Liver (tissue), 9 donors: Measurements from ENCODE around the gene EHD1. TPM values are rescaled to one million over a fixed set of nuclear protein-coding genes. Genes with fewer than 3 reads are reported as not detected.

Source experiments
- DNase-seq: peaks from one replicate; pipeline ENCODE4 v3.0.0-alpha.2; 2017; ENCODE audit warnings: low spot score
- H3K27ac ChIP-seq, 2 donors: one replicate each; pipeline ENCODE4 v1.7.0; 2013; ENCODE audit warnings: inconsistent platforms in 2 of 2, low read length in 2 of 2, control low read depth in 1 of 2, low read depth in 1 of 2, mild to moderate bottlenecking in 1 of 2
- H3K27me3 ChIP-seq, 4 donors: one replicate each; pipeline versions ENCODE4 v1.6.1 to v1.7.0; 2013; ENCODE audit warnings: low read length in 3 of 4, inconsistent platforms in 1 of 4, mild to moderate bottlenecking in 1 of 4, moderate library complexity in 1 of 4; ENCODE audit not compliant: control insufficient read depth in 4 of 4, insufficient read depth in 4 of 4
- H3K36me3 ChIP-seq, 4 donors: one replicate each; pipeline versions ENCODE4 v1.6.1 to v1.7.0; 2013; ENCODE audit warnings: low read length in 3 of 4, mild to moderate bottlenecking in 3 of 4, low read depth in 1 of 4, moderate library complexity in 1 of 4; ENCODE audit not compliant: control insufficient read depth in 4 of 4, insufficient read depth in 3 of 4
- H3K4me1 ChIP-seq, 4 donors: one replicate each; pipeline versions ENCODE4 v1.6.1 to v1.7.0; 2013; ENCODE audit warnings: low read length in 3 of 4, mild to moderate bottlenecking in 3 of 4, moderate library complexity in 1 of 4; ENCODE audit not compliant: control insufficient read depth in 4 of 4, insufficient read depth in 4 of 4
- H3K4me3 ChIP-seq, 3 donors: one replicate each; pipeline versions ENCODE4 v1.6.1 to v1.7.0; 2013; ENCODE audit warnings: low read length in 3 of 3, control low read depth in 1 of 3, low read depth in 1 of 3, mild to moderate bottlenecking in 1 of 3
- H3K9ac ChIP-seq, 2 donors: one replicate each; pipeline ENCODE4 v1.7.0; 2013; ENCODE audit warnings: low read length in 2 of 2, mild to moderate bottlenecking in 2 of 2, moderate library complexity in 2 of 2, control low read depth in 1 of 2, low read depth in 1 of 2
- H3K9me3 ChIP-seq, 4 donors: one replicate each; pipeline versions ENCODE4 v1.6.1 to v1.7.0; 2013; ENCODE audit warnings: low read length in 3 of 4; ENCODE audit not compliant: control insufficient read depth in 4 of 4
- FOXA1 ChIP-seq: IDR thresholded peaks from 2 replicates; pipeline ENCODE4 v1.6.1; 2016; ENCODE audit warnings: antibody characterized with exemption
- FOXA2 ChIP-seq: IDR thresholded peaks from 2 replicates; pipeline ENCODE4 v1.6.1; 2016; ENCODE audit warnings: antibody characterized with exemption
- GABPA ChIP-seq, 2 donors: IDR thresholded peaks in 1 of 2; conservative IDR thresholded peaks in 1 of 2; 2 replicates each; pipeline ENCODE4 v1.6.1; 2016; ENCODE audit warnings: antibody characterized with exemption in 2 of 2, mild to moderate bottlenecking in 1 of 2, moderate library complexity in 1 of 2
- HNF4A ChIP-seq, 2 donors: conservative IDR thresholded peaks; 2 replicates each; pipeline ENCODE4 v1.6.1; 2016; ENCODE audit warnings: antibody characterized with exemption in 2 of 2, mild to moderate bottlenecking in 2 of 2
- HNF4G ChIP-seq: IDR thresholded peaks from 2 replicates; pipeline ENCODE4 v1.6.1; 2016; ENCODE audit warnings: antibody characterized with exemption
- NR2F2 ChIP-seq: IDR thresholded peaks from 2 replicates; pipeline ENCODE4 v1.6.1; 2016; ENCODE audit warnings: antibody characterized with exemption
- RAD21 ChIP-seq, 2 donors: IDR thresholded peaks; 2 replicates each; pipeline ENCODE4 v1.6.1; 2016; ENCODE audit warnings: antibody characterized with exemption in 2 of 2, mild to moderate bottlenecking in 2 of 2
- SP1 ChIP-seq: IDR thresholded peaks from 2 replicates; pipeline ENCODE4 v1.6.1; 2018; ENCODE audit warnings: antibody characterized with exemption, mild to moderate bottlenecking
- TAF1 ChIP-seq: conservative IDR thresholded peaks from 2 replicates; pipeline ENCODE4 v1.6.1; 2016; ENCODE audit warnings: antibody characterized with exemption, mild to moderate bottlenecking
- YY1 ChIP-seq: IDR thresholded peaks from 2 replicates; pipeline ENCODE4 v1.6.1; 2016; ENCODE audit warnings: antibody characterized with exemption, mild to moderate bottlenecking
- WGBS: extraction: QIAGEN DNeasy Blood & Tissue Kit; methylation state at CpG from one replicate; pipeline ENCODE4 v1.1.7; 2013; 5-methylcytosine and 5-hydroxymethylcytosine counted together
- polyA plus RNA-seq, 2 donors: library from polyadenylated mRNA; stranded (reverse) in 1 of 2; unstranded in 1 of 2; fragments of 200-250 nt in 1 of 2; fragments of >200 nt in 1 of 2; fragmentation: Nextera tagmentation in 1 of 2; extraction: Ambion mirVana in 1 of 2; gene quantifications; one replicate each; pipeline versions ENCODE4 v1.2.1 to v1.2.3, GENCODE V29; 2013 to 2015
- total RNA-seq, 2 donors: library from RNA; depleted of rRNA; stranded (reverse); fragments of >200 nt; gene quantifications; one replicate each; pipeline ENCODE4 v1.2.3, GENCODE V29; 2014
- TF ChIP-seq, protein P1 (sequence below): IDR thresholded peaks from 2 replicates; pipeline ENCODE4 v1.6.1; 2016; ENCODE audit warnings: antibody characterized with exemption
- TF ChIP-seq, protein P2 (sequence below): IDR thresholded peaks from 2 replicates; pipeline ENCODE4 v1.6.1; 2016; ENCODE audit warnings: antibody characterized with exemption, mild to moderate bottlenecking
- TF ChIP-seq, protein P3 (sequence below): IDR thresholded peaks from 2 replicates; pipeline ENCODE4 v1.6.1; 2016; ENCODE audit warnings: antibody characterized with exemption
- donor health status: healthy.
- donor health status: healthy.
- donor health status: healthy.
- donor health status: healthy.
- donor health status: healthy.

Gene EHD1
- total and polyA plus RNA-seq, 4 donors = 8.3 to 36.4 (median 19.2) TPM

- peaks cover 0 to 12% (median 6%) of the 10 kb centered on the region in 4 donors for H3K36me3 ChIP-seq
- H3K27me3 ChIP-seq = no peaks in the 10 kb centered on the region
- 73% methylated on average over 20 of the region's 20 CpGs for WGBS
- peak overlapping the region; percentile 58 to 73 for H3K27ac ChIP-seq
- H3K4me1 ChIP-seq = peaks cover 2 to 28% (median 18%) of the 10 kb centered on the region in 4 donors
- no peak for DNase-seq
- peak overlapping the region in 1 of 2 donors; percentile 9 for H3K9ac ChIP-seq
- H3K9me3 ChIP-seq = no peaks in the 10 kb centered on the region
- TF ChIP-seq, protein P1, sequence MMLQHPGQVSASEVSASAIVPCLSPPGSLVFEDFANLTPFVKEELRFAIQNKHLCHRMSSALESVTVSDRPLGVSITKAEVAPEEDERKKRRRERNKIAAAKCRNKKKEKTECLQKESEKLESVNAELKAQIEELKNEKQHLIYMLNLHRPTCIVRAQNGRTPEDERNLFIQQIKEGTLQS = no peak
- TF ChIP-seq, protein P2, sequence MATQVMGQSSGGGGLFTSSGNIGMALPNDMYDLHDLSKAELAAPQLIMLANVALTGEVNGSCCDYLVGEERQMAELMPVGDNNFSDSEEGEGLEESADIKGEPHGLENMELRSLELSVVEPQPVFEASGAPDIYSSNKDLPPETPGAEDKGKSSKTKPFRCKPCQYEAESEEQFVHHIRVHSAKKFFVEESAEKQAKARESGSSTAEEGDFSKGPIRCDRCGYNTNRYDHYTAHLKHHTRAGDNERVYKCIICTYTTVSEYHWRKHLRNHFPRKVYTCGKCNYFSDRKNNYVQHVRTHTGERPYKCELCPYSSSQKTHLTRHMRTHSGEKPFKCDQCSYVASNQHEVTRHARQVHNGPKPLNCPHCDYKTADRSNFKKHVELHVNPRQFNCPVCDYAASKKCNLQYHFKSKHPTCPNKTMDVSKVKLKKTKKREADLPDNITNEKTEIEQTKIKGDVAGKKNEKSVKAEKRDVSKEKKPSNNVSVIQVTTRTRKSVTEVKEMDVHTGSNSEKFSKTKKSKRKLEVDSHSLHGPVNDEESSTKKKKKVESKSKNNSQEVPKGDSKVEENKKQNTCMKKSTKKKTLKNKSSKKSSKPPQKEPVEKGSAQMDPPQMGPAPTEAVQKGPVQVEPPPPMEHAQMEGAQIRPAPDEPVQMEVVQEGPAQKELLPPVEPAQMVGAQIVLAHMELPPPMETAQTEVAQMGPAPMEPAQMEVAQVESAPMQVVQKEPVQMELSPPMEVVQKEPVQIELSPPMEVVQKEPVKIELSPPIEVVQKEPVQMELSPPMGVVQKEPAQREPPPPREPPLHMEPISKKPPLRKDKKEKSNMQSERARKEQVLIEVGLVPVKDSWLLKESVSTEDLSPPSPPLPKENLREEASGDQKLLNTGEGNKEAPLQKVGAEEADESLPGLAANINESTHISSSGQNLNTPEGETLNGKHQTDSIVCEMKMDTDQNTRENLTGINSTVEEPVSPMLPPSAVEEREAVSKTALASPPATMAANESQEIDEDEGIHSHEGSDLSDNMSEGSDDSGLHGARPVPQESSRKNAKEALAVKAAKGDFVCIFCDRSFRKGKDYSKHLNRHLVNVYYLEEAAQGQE = no peak
- TF ChIP-seq HNF4G (no peak), YY1 (no peak), HNF4A (conservative IDR thresholded peaks at IDR 0.05) (peak; percentile 16 to 36), FOXA2 (no peak), TAF1 (no peak)
- no peak overlapping the region for H3K4me3 ChIP-seq
Measured at GRCh38 chr11:64856382-64857227, 21.8 kb downstream of the EHD1 start.

DNA sequence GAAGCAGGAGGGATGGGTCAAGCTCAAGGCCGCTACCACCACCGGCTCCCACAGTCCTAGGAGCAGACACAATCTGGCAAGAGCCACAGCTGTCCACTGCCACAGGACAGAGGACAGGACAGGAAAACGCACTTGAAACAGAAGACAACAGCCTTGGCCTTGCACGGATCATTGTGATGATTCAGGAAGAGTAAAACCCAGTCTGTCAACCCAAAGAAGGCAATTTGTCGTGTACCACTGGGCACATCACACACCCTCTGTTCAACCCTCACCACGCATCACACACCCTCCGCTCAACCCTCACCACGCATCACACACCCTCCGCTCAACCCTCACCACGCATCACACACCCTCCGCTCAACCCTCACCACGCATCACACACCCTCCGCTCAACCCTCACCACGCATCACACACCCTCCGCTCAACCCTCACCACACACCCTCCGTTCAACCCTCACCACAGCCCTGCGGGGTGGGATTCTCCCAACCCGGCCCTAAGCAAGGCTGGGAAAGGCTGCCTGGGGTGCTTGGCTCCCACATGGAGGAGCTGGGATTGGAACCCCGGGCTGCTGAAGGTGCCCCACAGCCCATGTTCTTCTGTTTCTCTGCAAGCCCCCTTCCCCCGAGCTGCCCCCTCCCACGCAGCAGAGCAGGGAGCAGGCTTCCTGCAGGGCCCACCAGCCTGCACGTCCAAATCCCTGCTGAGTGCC, 22.7 kb downstream of the EHD1 start:
- H3K4me1 ChIP-seq = peaks cover 2 to 26% (median 13%) of the 10 kb centered on the region in 4 donors
- peaks cover 0 to 12% (median 6%) of the 10 kb centered on the region in 4 donors for H3K36me3 ChIP-seq
- 93% methylated on average over 20 of the region's 22 CpGs for WGBS
- no peaks in the 10 kb centered on the region for H3K27me3 ChIP-seq
- no peak overlapping the region for H3K4me3 ChIP-seq
- peak overlapping the region; percentile 58 to 73 for H3K27ac ChIP-seq
- TF ChIP-seq NR2F2 = no peak
- no peak for TF ChIP-seq RAD21 (IDR thresholded peaks at IDR 0.05)
- no peak for TF ChIP-seq SP1
- TF ChIP-seq, protein P3, sequence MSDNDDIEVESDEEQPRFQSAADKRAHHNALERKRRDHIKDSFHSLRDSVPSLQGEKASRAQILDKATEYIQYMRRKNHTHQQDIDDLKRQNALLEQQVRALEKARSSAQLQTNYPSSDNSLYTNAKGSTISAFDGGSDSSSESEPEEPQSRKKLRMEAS = no peak
- no peak for TF ChIP-seq GABPA (IDR thresholded peaks at IDR 0.05 in 1 of 2, conservative IDR thresholded peaks at IDR 0.05 in 1 of 2)
- no peak for TF ChIP-seq FOXA1
- H3K9me3 ChIP-seq = no peaks in the 10 kb centered on the region
- DNase-seq = no peak
- no peak overlapping the region for H3K9ac ChIP-seq
